SHP77 (cell line): Measurements from ENCODE around the gene CD44.

Experiments used
- DNase-seq, 2 experiments: peaks; one replicate each; lab custom pipeline; 2025; lab: John Stamatoyannopoulos, UW

CD44 gene

DNA sequence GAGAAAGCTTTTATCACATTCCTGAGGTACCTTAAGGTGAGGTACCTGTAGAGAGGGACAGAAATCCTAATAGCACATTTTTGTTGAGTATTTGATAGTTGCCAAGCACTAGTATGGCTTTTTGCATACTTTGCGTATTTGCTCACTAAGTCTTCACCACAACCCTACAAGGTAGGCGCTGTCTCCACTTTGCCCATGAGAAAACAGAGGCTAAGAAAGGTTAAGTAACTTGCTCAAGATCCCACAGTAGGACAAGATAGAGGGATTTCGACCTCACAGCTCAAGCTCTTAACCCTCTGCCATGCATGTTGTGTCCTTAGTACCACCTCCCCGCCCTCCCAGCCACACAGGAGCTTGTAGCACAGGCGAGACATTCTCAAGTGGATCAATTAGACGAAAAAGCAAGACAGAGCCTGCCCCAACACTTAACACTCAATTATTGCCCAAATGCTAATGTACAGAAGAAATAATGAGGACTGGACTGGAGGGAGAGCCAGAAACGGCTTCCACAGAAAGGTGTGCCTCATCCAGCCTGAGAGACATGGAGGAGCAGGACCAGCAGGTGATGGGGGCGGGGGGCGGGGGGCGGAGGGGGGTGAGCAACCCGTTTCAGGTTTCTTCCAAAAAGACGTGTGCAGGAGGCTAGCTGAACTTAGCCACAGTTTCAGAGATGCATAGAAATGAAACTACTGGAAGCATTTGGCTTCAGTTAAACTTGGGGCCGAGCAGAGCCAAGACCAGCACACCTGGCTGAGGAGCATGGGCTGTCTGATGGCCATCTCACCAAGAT, 26.7 kb upstream of the CD44 start:
- no peak for DNase-seq

DNA sequence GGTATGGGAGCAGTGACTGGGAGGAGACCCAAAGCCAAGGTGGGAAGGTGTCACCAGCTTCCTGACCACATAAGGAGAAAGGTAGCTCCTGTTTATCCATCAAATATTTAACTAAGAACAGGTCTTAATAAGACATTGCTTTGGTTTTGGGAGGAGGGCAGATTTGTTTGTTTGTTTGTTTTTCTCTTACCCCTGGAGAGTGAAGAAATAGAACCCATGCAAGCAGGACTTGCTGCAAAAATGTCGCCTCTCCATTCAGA, 26.2 kb upstream of the CD44 start:
- DNase-seq = no peak

DNA sequence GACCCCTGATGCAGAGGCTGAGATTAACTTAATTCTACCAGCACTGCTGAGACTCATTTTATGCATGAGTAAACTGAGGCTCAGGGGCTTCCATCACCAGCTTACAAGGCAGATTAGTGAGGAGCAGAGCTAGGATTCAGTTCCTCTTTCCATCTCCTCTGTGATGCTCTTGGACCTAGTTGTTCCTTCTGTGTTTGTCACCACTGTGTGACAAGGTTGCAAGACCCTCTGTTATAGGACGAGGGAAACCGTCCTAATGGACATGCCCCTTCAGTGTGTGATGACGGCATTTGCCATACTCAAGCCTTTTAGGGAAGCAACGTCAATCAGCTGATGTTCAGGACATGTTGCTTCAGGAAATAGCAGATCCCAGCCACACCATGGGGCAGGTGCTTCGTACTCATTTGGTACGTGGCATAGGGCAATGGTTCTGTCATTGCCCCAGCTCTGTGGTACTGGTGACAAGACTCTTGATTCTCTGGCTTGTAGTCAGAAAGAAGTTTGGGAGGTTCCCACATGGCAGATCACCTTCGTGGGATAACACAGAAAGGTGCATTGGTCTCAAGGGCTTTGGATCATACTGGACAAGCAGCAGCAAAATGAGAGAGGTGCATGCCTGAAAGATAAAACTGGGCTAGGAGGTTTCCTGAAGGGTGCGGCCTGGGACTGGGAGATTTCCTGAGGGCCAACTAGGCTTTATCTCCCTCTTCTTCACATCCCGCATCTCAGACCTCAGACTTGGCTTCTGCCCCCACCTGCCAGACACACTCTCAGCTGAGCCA, 23.9 kb upstream of the CD44 start:
- DNase-seq = no peak

DNA sequence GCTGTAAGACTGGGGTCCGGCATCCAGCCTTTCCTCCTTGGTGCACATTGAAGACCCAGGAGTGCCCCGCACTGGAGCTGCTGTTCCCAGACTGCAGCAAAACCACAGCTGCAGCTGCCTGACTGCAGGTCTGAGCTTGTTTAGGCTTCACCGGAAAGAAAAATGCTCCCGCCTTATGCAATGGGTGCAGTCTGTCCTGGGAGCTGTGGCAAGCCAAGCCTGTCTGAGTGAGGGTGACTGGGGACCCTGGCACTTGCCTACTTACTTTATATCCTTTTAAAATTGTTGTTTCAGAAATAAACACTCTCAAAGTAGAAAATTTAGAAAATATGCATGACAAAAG, 23.3 kb upstream of the CD44 start:
- no peak for DNase-seq

DNA sequence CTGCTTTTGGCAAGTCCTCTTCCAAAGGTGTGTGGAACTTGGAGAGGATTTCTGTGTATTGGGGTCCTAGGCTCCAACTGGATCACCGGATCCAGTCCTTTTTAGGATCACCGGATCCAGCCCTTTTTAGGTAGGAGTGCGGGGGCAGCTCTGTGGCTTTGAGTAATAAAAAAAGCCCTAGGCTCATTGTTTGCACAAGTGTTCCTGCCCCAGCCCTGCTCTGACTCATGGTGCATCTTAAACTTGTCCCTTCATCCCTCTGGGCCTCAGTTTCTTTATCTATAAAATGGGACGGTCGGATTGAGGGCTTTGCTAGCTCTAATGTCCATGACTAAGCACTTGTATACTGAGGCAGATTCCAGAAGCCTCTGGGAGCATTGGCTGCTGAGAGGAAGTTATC, 22.7 kb upstream of the CD44 start:
- no peak for DNase-seq

DNA sequence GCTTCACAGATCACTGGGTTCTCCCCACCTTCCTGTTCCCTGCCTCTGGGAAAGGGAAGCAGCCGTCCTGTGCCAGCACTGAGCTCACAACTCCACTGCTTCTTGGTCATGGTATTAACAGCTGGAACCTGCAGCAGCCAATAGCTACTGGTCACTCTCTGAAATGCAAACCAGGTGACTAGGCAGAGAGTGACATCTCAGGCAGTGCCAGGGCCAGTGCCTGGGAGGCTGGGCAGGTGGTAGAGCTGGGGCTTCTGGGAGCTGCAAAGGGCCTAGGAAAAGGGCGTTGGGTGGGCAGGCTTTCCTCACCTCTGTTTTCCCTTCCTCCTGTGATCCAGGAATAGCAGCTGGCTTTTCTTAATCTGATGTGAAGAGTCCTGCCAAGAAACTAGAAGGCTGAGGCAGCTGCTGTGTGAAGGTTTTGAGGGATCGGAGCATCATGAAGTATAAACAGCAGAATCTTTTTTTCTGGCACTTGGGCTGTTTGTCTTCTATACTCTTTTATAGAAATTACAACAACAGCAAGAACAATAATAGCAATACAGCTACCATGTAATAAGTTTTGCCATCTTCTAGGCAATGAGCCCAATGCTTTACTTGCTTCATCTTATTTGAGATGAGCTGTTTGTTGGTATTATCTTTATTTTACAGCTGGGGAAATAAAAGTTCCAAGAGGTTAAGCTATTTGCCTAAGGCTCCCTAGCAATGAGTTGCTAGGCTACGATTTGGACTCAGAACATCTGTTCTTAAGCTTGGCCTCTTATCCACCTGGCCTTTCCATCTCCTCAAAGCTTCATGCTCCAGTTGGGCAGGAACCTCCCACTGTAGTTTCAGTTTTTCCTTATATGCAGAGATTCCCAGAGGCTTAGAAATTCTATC, 22.0 kb upstream of the CD44 start:
- DNase-seq = no peak

DNA sequence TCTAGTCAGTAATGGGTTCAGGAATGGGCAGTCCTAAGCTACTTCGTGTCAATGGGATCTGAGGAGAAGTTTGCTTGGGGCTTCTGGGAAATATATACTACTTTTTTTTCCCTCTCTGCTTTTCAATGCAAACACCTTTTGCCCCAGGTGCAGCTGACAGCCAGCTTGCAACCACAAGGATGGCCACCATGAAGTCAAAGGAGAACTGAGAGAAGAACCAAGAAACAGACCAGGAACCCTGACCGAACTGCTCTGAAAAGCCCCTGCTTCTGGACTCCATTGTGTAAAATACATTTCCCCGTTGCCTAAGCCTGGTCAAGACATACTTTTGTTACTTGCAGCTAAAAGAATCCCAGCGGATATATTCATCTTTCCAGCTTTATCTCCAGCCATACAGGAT, 20.1 kb upstream of the CD44 start:
- no peak for DNase-seq

DNA sequence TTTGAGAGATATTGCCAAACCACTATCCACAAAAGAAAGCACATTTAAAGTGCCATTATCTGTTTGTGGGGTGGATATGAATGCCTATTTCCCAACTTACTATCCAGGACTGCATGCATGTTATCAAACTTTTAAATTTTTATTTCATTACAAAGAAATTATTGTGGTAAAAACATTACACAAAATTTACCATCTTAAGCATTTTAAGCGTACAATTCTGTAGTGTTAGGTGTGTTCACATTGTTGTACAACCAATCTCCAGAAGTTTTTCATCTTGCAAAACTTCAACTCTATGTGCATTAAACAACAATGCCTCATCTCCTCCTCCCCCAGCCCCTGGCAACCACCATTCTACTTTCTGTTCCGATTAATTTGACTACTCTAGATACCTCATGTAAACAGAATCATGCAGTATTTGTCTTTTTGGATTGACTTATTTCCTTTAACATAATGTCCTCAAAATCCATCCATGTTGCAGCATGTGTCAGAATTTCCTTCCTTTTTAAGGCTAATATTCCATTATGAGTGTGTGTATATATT, 17.6 kb upstream of the CD44 start:
- DNase-seq = no peak

DNA sequence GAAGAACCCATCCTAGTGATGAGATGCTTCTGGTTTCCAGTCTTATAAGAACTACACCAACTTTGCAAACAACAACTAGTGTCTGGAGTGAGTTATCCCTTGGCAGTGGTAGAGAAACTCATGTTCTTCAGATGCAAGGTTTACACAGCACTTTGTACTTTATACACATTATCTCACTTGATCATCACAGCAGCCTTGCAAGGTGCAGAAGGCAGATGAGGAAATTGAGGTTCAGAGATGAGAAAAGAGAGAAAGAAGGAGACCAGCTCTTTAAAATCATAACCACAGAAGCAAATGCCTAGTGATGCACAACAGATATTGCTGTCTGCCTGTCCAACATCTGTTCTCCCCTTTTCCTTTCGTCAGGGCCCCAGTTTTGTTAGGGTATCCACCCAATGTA, 16.7 kb upstream of the CD44 start:
- no peak for DNase-seq

DNA sequence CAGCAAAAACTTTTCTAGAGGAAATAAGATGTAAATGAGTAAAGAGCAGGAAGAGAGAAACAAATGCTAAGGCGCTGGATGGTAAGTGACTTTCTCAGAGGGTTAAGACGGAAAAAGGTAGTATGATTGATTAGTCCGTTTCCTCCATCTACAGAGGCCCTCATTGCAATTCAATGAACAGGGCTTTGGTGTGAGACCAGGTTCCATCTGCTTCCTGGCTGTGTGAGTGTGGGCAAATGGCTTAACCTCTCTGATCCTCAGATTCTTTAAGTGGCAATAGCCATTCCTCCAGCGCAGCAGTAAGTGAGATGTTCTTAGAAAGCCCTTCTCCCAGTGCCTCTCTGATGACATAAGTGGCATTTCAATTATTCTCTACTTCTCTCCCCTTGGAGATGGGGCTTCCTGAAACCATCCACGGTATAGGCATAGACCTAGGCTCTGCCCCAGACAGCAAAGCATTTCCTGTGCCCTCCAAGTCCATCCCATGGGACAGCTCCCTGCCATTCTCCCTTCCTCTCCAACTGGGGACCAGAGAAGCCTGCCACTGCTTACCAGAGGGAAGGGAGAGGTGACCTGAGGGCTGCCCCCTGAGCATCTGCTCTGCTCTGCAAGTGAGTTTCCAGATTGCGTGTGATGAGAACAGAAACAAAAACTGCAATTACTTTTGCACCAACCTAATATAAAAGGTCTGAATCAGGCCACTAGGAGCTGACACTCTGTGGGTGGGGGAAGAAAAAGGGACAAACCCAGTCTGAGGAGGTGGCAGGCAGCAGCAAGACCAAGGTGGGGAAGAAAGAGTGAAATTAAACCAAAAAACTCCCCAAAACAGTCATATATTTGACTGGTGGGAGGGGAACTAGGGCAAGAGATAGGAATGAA, 12.7 kb upstream of the CD44 start:
- DNase-seq = no peak

DNA sequence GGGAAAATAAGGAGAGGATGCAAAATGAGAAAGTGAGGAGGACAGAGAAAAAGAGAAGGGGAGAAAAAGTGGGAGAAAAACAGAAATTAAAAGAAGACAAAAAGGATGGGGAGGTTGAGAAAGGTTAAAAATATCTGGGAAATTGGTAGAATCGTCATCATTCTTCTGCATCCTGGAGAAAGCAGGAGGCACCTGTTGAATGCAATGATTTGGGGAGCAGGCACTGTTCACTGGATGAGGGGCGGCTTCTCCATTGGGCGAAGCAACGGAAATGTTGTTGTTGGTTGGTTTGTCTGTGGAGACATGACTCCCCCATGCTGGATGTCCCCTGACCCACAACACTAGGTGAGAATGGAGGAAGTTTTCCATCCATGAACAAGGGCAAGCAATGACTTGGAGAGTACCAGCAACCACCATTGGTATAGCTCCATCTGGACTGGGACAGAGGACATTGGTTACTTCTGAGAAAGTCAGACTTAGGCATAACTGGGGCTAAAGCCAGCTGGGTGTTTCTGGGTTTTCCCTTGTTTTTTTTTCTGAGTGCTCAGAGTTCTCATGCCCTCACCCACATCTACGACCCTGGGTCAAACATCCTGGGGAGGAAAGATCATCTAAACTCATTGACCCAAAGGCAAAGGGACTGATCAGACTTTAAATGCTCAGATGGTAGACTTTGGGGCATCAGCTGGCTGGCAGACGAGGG, 11.9 kb upstream of the CD44 start:
- no peak for DNase-seq

DNA sequence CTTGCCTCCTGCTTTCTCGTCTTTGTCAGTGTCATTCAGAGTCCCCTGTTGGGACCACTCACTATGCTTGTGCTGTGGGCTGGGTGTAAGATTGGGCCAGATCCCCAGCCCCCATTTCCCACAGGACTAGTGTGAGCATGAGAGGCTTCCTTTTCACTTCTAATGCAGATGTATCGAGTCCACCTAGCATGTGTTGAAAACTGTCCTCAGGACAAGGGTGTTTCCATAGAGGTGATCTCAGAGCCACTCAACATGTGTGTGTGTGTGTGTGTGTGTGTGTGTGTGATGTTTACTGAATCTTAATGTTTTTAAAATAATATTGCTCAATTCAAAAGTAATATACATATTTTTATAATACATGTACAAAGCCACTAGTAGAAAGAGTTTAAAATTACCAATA, 11.4 kb upstream of the CD44 start:
- DNase-seq = no peak

DNA sequence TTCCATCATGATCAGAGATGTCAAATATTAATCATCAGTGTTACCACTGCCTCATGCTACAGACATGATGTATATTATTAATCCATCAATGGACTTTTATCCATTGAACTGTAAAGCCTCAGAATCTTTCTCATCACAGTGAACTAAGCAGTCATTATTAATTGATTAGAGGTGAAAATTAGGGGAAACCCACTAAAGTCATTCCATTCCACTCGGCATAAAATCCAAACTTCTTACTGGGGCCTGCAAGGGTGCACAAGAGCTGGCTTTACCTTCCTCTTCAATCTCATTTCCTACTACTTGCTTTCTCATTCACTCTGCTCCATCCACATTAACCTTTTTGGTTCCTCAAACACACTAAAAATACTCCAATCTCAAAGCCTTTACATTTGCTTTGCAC, 7.9 kb upstream of the CD44 start:
- DNase-seq = no peak

DNA sequence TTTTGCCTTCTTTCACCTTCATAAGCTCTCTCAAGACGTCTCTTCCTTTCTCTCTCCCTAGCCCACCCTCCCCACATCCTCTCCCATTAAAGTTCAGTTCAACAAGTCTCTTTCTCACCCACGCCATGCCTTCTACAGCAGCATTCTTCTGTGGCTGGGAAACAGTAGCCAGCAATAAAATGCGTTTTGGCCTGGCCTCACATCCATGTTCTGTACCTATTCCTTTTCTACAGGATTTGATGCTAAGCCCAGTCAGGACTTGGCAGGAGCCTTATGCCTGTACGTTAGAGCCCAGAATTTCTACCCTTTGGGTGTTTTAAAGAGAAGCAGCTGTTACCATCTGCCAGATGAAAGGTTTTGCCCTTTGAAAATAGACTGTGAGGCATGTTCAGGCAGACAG, 7.1 kb upstream of the CD44 start:
- no peak for DNase-seq

DNA sequence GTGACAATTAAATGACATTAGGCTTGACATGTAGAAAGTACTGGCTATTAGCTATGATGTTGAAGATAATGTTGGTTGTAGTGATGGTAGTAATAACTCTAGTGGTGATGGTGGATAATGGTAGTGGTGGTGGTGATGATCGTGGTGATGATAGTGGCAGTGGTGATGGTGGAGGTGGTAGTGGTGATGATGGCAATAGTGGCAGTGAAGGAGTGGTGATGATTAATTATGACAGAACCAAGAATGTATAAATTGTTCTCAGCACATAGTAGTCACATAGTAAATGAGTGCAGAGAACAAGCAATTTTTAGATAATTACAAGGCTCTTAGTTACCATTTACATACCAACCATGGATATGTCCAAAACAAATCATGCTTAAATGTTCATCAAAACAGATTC, 5.3 kb upstream of the CD44 start:
- no peak for DNase-seq

DNA sequence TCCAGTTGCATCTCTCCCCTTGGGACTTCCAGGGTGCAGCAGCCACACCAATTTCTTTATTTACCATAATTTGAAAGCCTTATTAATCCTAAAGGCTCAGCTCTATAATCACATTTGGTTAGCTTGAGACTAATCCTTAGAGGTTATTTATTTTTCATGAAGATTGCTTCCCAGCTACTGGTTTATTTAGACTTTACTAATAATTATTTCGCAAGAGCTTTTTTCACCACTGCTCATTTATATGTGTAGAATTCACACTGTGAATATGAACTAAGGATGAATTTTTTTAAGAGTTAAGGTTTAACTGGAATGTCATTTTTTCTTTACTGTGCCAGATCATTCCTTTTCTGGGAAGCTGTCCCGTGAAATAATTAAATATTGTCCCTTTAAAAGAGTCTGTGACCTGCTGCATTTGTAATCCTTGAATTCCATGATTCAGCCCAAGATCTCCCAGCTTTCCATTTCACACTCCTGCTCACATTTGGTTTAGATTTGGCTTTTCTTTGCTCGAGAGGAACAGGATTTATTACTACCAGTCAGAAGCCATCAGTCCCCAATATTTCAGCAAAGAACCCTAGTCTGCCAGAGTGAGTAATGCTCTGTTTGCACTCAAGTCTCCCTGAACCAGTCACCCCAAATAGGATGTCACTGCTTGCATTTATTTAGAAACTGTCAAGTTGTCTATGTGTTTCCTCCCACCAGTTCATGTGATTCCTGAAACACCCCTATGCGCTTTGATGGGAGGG, 4.4 kb upstream of the CD44 start:
- no peak for DNase-seq

DNA sequence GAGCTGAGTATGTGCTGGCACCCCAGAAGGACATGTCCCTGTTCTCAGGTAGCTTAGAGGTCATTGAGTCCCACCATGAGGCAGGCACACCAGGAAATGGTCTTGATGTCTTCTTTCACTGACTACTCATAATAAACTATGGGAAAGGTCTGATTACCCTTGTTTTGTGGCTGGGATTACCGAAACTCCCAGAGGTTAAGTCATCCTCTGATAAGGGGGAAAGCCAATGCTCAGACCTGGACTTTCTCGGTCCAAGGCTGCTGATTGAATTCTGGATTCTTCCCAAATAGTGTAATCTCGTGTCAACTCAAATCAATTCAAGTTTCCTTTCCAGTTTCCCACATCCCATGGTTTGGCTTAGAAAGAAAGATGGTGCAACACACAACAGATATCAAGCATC, 3.7 kb upstream of the CD44 start:
- DNase-seq = no peak

DNA sequence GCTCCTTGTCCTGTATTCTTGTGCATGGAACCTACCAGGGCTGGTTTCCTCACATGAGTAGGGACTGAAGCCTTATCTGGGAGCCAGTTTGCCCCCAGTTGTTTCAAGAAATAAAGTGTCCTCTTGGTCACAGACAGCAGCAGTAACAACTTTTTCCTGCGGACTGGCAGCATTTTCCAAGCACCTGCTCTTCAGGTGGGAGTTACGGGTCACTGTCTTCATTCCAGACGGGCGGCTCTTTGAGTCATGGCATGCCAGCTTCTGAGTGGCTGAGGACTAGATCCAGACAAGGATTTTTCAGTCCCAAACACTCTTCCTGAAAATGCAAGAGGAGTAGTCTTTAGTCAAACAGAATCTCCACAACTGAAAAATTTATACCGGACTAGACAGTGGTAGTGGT, 2.7 kb upstream of the CD44 start:
- DNase-seq = no peak

DNA sequence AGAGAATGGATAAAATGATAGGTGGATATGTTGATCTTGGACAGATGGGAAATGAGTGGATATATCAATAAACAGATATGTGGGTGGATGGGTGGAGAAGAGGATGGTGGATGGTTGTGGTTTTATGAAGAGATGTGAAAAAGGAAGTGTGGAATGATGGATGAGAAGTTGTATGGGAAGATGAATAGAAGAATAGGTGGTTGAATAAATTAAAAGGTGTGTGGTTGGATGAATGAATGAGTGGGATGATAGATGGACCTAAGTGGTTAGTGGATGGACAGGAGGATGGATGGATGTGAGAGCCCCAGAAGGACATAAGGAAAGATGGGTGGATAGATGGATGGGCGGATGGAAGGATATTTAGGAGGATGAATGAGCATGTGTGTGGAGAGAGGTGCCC, 913 bp upstream of the CD44 start:
- DNase-seq = no peak

DNA sequence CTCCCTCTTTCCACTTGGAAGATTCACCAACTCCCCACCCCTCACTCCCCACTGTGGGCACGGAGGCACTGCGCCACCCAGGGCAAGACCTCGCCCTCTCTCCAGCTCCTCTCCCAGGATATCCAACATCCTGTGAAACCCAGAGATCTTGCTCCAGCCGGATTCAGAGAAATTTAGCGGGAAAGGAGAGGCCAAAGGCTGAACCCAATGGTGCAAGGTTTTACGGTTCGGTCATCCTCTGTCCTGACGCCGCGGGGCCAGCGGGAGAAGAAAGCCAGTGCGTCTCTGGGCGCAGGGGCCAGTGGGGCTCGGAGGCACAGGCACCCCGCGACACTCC, 397 bp upstream of the CD44 start:
- DNase-seq = no peak
